GM12892 (cell line): Measurements from ENCODE around the gene IL17RA.

Experiments
- POLR2A ChIP-seq: IDR thresholded peaks from 2 replicates; pipeline ENCODE4 v1.6.1; 2011; ENCODE audit warnings: low read depth, low read length, control low read depth
- POLR2AphosphoS5 ChIP-seq: IDR thresholded peaks from 2 replicates; pipeline ENCODE4 v1.6.1; 2011; ENCODE audit warnings: low read depth, low read length, control low read depth

GRCh38 chr22:17098379-17098819, 13.6 kb downstream of the IL17RA start:
- TF ChIP-seq POLR2A (no peak), POLR2AphosphoS5 (no peak)
